Uterus (tissue), 4 donors: ENCODE results near the gene MAPK10. TPM values are rescaled to one million over a fixed set of nuclear protein-coding genes. Genes with fewer than 3 reads are reported as not detected.

Source experiments
- DNase-seq, 2 donors: peaks; one replicate each; pipeline ENCODE4 v3.0.0-alpha.2; 2019 to 2020
- H3K27ac ChIP-seq, 2 donors: fragments of 200-600 bp; sonication (generic); 1 replicate in 1 of 2; 2 replicates in 1 of 2; pipeline ENCODE4 v1.5.1; 2016 to 2018
- H3K27me3 ChIP-seq, 2 donors: fragments of 200-600 bp; sonication (generic); one replicate each; pipeline ENCODE4 v1.5.1; 2018 to 2019; ENCODE audit warnings: control low read depth in 1 of 2
- H3K36me3 ChIP-seq, 2 donors: fragments of 200-600 bp; sonication (generic); one replicate each; pipeline ENCODE4 v1.5.1; 2019; ENCODE audit warnings: control low read depth in 1 of 2
- H3K4me1 ChIP-seq, 2 donors: fragments of 200-600 bp; sonication (generic); one replicate each; pipeline ENCODE4 v1.5.1; 2018 to 2019; ENCODE audit warnings: control low read depth in 1 of 2
- H3K4me3 ChIP-seq, 2 donors: fragments of 200-600 bp; sonication (generic); 1 replicate in 1 of 2; 2 replicates in 1 of 2; pipeline ENCODE4 v1.5.1; 2018 to 2019; ENCODE audit warnings: mild to moderate bottlenecking in 1 of 2
- H3K9me3 ChIP-seq, 2 donors: fragments of 200-600 bp; sonication (generic); one replicate each; pipeline ENCODE4 v1.5.1; 2019; ENCODE audit warnings: control low read depth in 1 of 2
- CTCF ChIP-seq, 4 experiments: fragments of 200-600 bp in 2 of 4; fragments of 450-650 bp in 2 of 4; sonication (generic) in 2 of 4; IDR thresholded peaks; one replicate each; pipeline ENCODE4 v1.5.1; 2016 to 2019; ENCODE audit warnings: antibody characterized with exemption in 4 of 4, mild to moderate bottlenecking in 2 of 4, moderate library complexity in 1 of 4
- POLR2A ChIP-seq, 2 donors: fragments of 450-650 bp; IDR thresholded peaks; one replicate each; pipeline ENCODE4 v1.6.1; 2016; ENCODE audit warnings: antibody characterized with exemption in 2 of 2, mild to moderate bottlenecking in 1 of 2, moderate library complexity in 1 of 2
- intact Hi-C: fragments of 100-400 bp; cut with DNase I; formaldehyde crosslinking; loops from one replicate; pipeline ENCODE4 v1.15.1; 2023; ENCODE audit warnings: low total_unique reads
- total RNA-seq, 4 donors: library from RNA; depleted of rRNA in 3 of 4; stranded (reverse); fragments of >200 nt in 3 of 4; gene quantifications; one replicate each; pipeline versions ENCODE4 v1.1.0 to v1.2.4, GENCODE V29; 2014 to 2023
- donor health status: DM: yes; HTN: yes; CAD: no.

Gene MAPK10
- total RNA-seq, 4 donors from 2014 or later = 38.2 to 144 (median 73.0) TPM

- intact Hi-C loops = no loop called here
- no peak overlapping the region for H3K27ac ChIP-seq
- TF ChIP-seq POLR2A (IDR thresholded peaks at IDR 0.05) (no peak), CTCF (IDR thresholded peaks at IDR 0.05) (no peak)
- no peaks in the 10 kb centered on the region for H3K27me3 ChIP-seq
- no peak for DNase-seq
- H3K36me3 ChIP-seq = no peaks in the 10 kb centered on the region
- H3K9me3 ChIP-seq = no peaks in the 10 kb centered on the region
- no peak overlapping the region for H3K4me3 ChIP-seq
- H3K4me1 ChIP-seq = no peaks in the 10 kb centered on the region
Observed at GRCh38 chr4:86156531-86156930, 203.3 kb downstream of the MAPK10 start.

GRCh38 chr4:86155766-86156165 is 204.1 kb downstream of the MAPK10 start:
- no peaks in the 10 kb centered on the region for H3K36me3 ChIP-seq
- TF ChIP-seq CTCF (IDR thresholded peaks at IDR 0.05) (no peak), POLR2A (IDR thresholded peaks at IDR 0.05) (no peak)
- intact Hi-C loops = no loop called here
- no peak for DNase-seq
- H3K4me1 ChIP-seq = no peaks in the 10 kb centered on the region
- H3K27ac ChIP-seq = no peak overlapping the region
- H3K9me3 ChIP-seq = no peaks in the 10 kb centered on the region
- H3K27me3 ChIP-seq = no peaks in the 10 kb centered on the region
- no peak overlapping the region for H3K4me3 ChIP-seq

- no peak for DNase-seq
- Histone ChIP-seq H3K27ac (peak overlapping the region in 1 of 2 donors; percentile 43), H3K4me3 (no peak overlapping the region), H3K36me3 (no peaks in the 10 kb centered on the region), H3K27me3 (no peaks in the 10 kb centered on the region), H3K9me3 (no peaks in the 10 kb centered on the region), H3K4me1 (no peaks in the 10 kb centered on the region)
- intact Hi-C loops = no loop called here
- TF ChIP-seq CTCF (IDR thresholded peaks at IDR 0.05) (no peak), POLR2A (IDR thresholded peaks at IDR 0.05) (no peak)
Observed at GRCh38 chr4:86152454-86152853, 207.4 kb downstream of the MAPK10 start.

GRCh38 chr4:86151196-86151595 is 208.7 kb downstream of the MAPK10 start:
- intact Hi-C loops = no loop called here
- Histone ChIP-seq H3K4me3 (no peak overlapping the region), H3K27me3 (no peaks in the 10 kb centered on the region), H3K36me3 (no peaks in the 10 kb centered on the region), H3K27ac (no peak overlapping the region), H3K9me3 (no peaks in the 10 kb centered on the region), H3K4me1 (no peaks in the 10 kb centered on the region)
- TF ChIP-seq CTCF (IDR thresholded peaks at IDR 0.05) = no peak
- no peak for TF ChIP-seq POLR2A (IDR thresholded peaks at IDR 0.05)
- no peak for DNase-seq

- no peak overlapping the region for H3K4me3 ChIP-seq
- H3K27me3 ChIP-seq = no peaks in the 10 kb centered on the region
- no peak for DNase-seq
- no peaks in the 10 kb centered on the region for H3K4me1 ChIP-seq
- H3K9me3 ChIP-seq = no peaks in the 10 kb centered on the region
- H3K27ac ChIP-seq = no peak overlapping the region
- no peak for TF ChIP-seq POLR2A (IDR thresholded peaks at IDR 0.05)
- no peak for TF ChIP-seq CTCF (IDR thresholded peaks at IDR 0.05)
- intact Hi-C loops = no loop called here
- no peaks in the 10 kb centered on the region for H3K36me3 ChIP-seq
Observed at GRCh38 chr4:86141161-86141560, 218.7 kb downstream of the MAPK10 start.
